ENCODE results near the gene PBX2. TPM values are rescaled to one million over a fixed set of nuclear protein-coding genes. Genes with fewer than 3 reads are reported as not detected.

Gene PBX2
- total RNA-seq, 1 experiment from 2014 or later, result 176 TPM

GRCh38 chr6:32194825-32195651, 5.0 kb upstream of the PBX2 start:
- Histone ChIP-seq H3K79me1 (ENCODE audit: insufficient read depth, low read depth, low read length, poor library complexity, severe bottlenecking) (no peaks in the 10 kb centered on the region), H3K9me3 (ENCODE audit: control insufficient read depth, low read depth, low read length) (no peaks in the 10 kb centered on the region), H3K56ac (ENCODE audit: insufficient read length, low read depth, low read length) (no peak overlapping the region), H3K27ac (ENCODE audit: insufficient read length, low read depth, low read length) (peak overlapping the region; percentile 75), H3K14ac (ENCODE audit: insufficient read depth, low read length) (peak overlapping the region; percentile 46; the same call in 1 of the 2 replicates), H3K79me2 (ENCODE audit: insufficient read depth, low read length) (no peaks in the 10 kb centered on the region), H3K4me2 (ENCODE audit: insufficient read depth, insufficient read length, low read length) (peak overlapping the region; percentile 70), H3K23ac (ENCODE audit: insufficient read length, low read depth, low read length) (no peak overlapping the region), H3K27me3 (ENCODE audit: insufficient read depth, low read length) (no peaks in the 10 kb centered on the region), H3T11ph (ENCODE audit: low read length) (no peak overlapping the region), H3K4me1 (ENCODE audit: insufficient read depth, low read length) (peaks cover 7% of the 10 kb centered on the region), H2BK15ac (ENCODE audit: low read depth, low read length) (no peak overlapping the region), H2AK5ac (ENCODE audit: insufficient read length, low read length) (no peak overlapping the region), H4K8ac (replicated peaks; ENCODE audit: insufficient read length, low read depth, low read length) (no peak overlapping the region), H2AFZ (ENCODE audit: low read length) (no peak overlapping the region), H3K9ac (ENCODE audit: extremely low read depth, insufficient read length, low read length) (peak overlapping the region; percentile 55), H3K4ac (ENCODE audit: low read depth, low read length) (no peak overlapping the region; the same call in 1 of the 2 replicates), H3K18ac (ENCODE audit: insufficient read length, low read depth, low read length) (peak overlapping the region; percentile 72), H4K91ac (ENCODE audit: insufficient read length, low read depth, low read length) (no peak overlapping the region), H4K5ac (ENCODE audit: insufficient read length, low read depth, low read length) (no peak overlapping the region), H2BK5ac (ENCODE audit: insufficient read length, low read length) (no peak overlapping the region), H4K20me1 (ENCODE audit: control insufficient read depth, insufficient read depth, insufficient read length) (no peaks in the 10 kb centered on the region), H2BK120ac (ENCODE audit: low read depth, low read length, poor library complexity, severe bottlenecking) (peak overlapping the region; percentile 89), H2BK20ac (ENCODE audit: low read depth, low read length, poor library complexity, severe bottlenecking) (no peak overlapping the region), H2BK12ac (ENCODE audit: insufficient read length, low read depth, low read length) (no peak overlapping the region), H3K23me2 (ENCODE audit: insufficient read length, low read depth, low read length, poor library complexity, severe bottlenecking) (peaks cover 9% of the 10 kb centered on the region)
- Mint-ChIP-seq H3K4me3 (peak overlapping the region; percentile 74 to 96), H3K27ac (peak overlapping the region; percentile 98 to 99 (median 99)), H3K4me1 (peaks cover 50 to 53% of the 10 kb centered on the region in 2 experiments), H3K27me3 (ENCODE audit: low read depth) (no peaks in the 10 kb centered on the region), H3K36me3 (ENCODE audit: insufficient read depth in 1 of 3, low read depth in 3 of 3) (no peaks in the 10 kb centered on the region), H3K9me3 (no peaks in the 10 kb centered on the region; a peak in 1 of 5 replicates)
- DNase-seq, result peak; percentile 43
- peak; percentile 42; the same call in 2 of the 3 replicates for TF ChIP-seq CTCF (conservative IDR thresholded peaks at IDR 0.05)
- no CpG with 5 or more reads among the region's 15 CpGs for WGBS (ENCODE audit: extremely low coverage, insufficient read length, low lambda C conversion rate)
